GM19351 (cell line): ENCODE results near the gene NUTF2.
"Not testable (repeated sequence)": the region's sequence is repeated elsewhere in the genome, so short reads cannot be mapped to it uniquely, and the experiment has no call there.

ENCODE experiments used
- ATAC-seq: cut with Tn5 transposase; IDR thresholded peaks from one replicate; pipeline ENCODE4 v1.9.1; 2021; ENCODE audit warnings: mild to moderate bottlenecking, moderate library complexity; ENCODE audit not compliant: unreplicated experiment

The NUTF2 gene

GRCh38 chr16:67862623-67863583 is 16.2 kb downstream of the NUTF2 start:
- ATAC-seq = no peak

GRCh38 chr16:67864044-67864443 is 17.3 kb downstream of the NUTF2 start:
- ATAC-seq = not testable (repeated sequence)

GRCh38 chr16:67864594-67864993 is 17.9 kb downstream of the NUTF2 start:
- ATAC-seq = no peak

GRCh38 chr16:67865318-67865717 is 18.6 kb downstream of the NUTF2 start:
- ATAC-seq = no peak

- ATAC-seq = no peak
Observed at GRCh38 chr16:67868290-67868689, 21.6 kb downstream of the NUTF2 start.

GRCh38 chr16:67869653-67870052 is 22.9 kb downstream of the NUTF2 start:
- ATAC-seq = no peak

GRCh38 chr16:67871256-67871655 is 24.5 kb downstream of the NUTF2 start:
- no peak for ATAC-seq

- no peak for ATAC-seq
Observed at GRCh38 chr16:67872131-67872630, 25.4 kb downstream of the NUTF2 start.

GRCh38 chr16:67872631-67873434 is 26.1 kb downstream of the NUTF2 start, which contains the start of gene EDC4:
TSS of gene EDC4 (plus strand) at chr16:67873052. CDS start at chr16:67873262, 210 bp downstream.
- peak; percentile 81 for ATAC-seq

GRCh38 chr16:67873435-67874370 is 27.0 kb downstream of the NUTF2 start:
- peak; percentile 25 for ATAC-seq

GRCh38 chr16:67874372-67874771 is 27.6 kb downstream of the NUTF2 start:
- ATAC-seq = no peak

GRCh38 chr16:67877064-67877463 is 30.3 kb downstream of the NUTF2 start:
- ATAC-seq = no peak

GRCh38 chr16:67878232-67878631 is 31.5 kb downstream of the NUTF2 start:
- ATAC-seq = no peak

GRCh38 chr16:67878846-67879245 is 32.1 kb downstream of the NUTF2 start:
- no peak for ATAC-seq

GRCh38 chr16:67879462-67879861 is 32.7 kb downstream of the NUTF2 start:
- ATAC-seq = no peak

- ATAC-seq = no peak
Observed at GRCh38 chr16:67879936-67880335, 33.2 kb downstream of the NUTF2 start.

GRCh38 chr16:67880584-67880983 is 33.9 kb downstream of the NUTF2 start:
- no peak for ATAC-seq

- ATAC-seq = no peak
Observed at GRCh38 chr16:67881621-67882161, 35.0 kb downstream of the NUTF2 start.

GRCh38 chr16:67882374-67883145 is 35.8 kb downstream of the NUTF2 start:
- ATAC-seq = no peak
